ENCODE measurements around the gene TNIK. TPM values are rescaled to one million over a fixed set of nuclear protein-coding genes. Genes with fewer than 3 reads are reported as not detected.
"Not testable (repeated sequence)": the region's sequence is repeated elsewhere in the genome, so short reads cannot be mapped to it uniquely, and the experiment has no call there.

Gene TNIK
- total and polyA plus RNA-seq, 2 experiments from 2014 or later: 7.4 to 13.8 TPM

DNA sequence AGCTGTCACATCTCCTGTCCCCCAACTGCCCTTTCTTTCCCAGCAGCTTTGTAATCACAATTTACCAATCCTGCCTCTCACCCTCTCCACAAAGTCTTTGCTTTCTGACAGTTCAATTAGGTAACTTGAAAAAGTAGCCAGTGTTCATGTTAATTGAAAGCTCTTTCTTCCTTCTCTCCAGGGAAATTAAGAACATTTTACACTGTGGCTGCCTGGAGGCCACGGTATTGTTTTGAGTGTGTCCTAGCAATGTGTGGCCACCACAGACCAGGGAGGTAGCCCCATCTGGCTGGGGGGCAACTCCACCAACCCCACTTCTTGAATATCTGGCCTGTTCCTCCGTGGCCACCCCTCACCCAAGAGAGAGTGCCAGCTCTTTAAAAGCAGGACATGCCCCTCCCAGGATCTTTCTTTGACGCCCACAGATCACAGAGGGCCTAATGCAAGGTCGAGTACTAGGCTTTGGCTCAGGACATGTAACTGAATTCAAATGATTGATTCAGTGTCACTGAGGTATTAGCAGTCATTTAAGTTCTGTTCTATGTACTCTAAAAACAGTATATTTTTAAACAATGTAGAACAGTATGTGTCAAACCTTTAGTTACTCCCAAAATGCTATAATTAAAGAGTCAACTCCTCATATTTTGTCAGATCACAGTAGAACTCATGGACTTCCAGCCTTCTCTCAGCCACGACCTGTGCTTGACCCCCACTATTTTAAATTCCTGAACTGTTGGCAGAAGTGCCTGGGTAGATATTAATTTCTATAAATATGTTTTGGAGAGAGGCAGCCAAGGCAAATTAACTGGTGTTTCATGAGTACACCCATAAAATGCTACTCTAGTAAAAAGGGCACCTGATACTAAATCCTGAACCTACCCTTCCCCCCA lies 164.5 kb downstream of the TNIK start:
- TF ChIP-seq EZH2 (IDR thresholded peaks at IDR 0.05; ENCODE audit: borderline replicate concordance) (no peak), EZH2phosphoT487 (IDR thresholded peaks at IDR 0.05; ENCODE audit: low read depth, severe bottlenecking, unreplicated experiment) (no peak)
- TF ChIP-seq, protein P1, sequence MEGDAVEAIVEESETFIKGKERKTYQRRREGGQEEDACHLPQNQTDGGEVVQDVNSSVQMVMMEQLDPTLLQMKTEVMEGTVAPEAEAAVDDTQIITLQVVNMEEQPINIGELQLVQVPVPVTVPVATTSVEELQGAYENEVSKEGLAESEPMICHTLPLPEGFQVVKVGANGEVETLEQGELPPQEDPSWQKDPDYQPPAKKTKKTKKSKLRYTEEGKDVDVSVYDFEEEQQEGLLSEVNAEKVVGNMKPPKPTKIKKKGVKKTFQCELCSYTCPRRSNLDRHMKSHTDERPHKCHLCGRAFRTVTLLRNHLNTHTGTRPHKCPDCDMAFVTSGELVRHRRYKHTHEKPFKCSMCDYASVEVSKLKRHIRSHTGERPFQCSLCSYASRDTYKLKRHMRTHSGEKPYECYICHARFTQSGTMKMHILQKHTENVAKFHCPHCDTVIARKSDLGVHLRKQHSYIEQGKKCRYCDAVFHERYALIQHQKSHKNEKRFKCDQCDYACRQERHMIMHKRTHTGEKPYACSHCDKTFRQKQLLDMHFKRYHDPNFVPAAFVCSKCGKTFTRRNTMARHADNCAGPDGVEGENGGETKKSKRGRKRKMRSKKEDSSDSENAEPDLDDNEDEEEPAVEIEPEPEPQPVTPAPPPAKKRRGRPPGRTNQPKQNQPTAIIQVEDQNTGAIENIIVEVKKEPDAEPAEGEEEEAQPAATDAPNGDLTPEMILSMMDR (IDR thresholded peaks at IDR 0.05; ENCODE audit: poor library complexity): no peak
- no peak overlapping the region for H3K4me2 ChIP-seq
- WGBS (ENCODE audit: low lambda C conversion rate, missing lambda C conversion rate): 76% methylated on average over 5 of the region's 5 CpGs
- no peaks in the 10 kb centered on the region for H3K36me3 ChIP-seq (replicated peaks; ENCODE audit: insufficient read depth, low read depth)
- H3K9me3 ChIP-seq (ENCODE audit: low read depth): no peaks in the 10 kb centered on the region
- no peak overlapping the region for H3K4me3 ChIP-seq
- H3K4me1 ChIP-seq (ENCODE audit: insufficient read depth): no peaks in the 10 kb centered on the region
- H3K79me2 ChIP-seq: no peaks in the 10 kb centered on the region
- H3K9me2 ChIP-seq (replicated peaks; ENCODE audit: insufficient read depth): no peaks in the 10 kb centered on the region
- no peak overlapping the region for H3K27ac ChIP-seq
- H4K20me1 ChIP-seq (ENCODE audit: insufficient read depth, poor library complexity, severe bottlenecking): no peaks in the 10 kb centered on the region
- DNase-seq (ENCODE audit: low spot score): no peak
- no peak overlapping the region for H2AFZ ChIP-seq
- H3K27me3 ChIP-seq: no peaks in the 10 kb centered on the region

DNA sequence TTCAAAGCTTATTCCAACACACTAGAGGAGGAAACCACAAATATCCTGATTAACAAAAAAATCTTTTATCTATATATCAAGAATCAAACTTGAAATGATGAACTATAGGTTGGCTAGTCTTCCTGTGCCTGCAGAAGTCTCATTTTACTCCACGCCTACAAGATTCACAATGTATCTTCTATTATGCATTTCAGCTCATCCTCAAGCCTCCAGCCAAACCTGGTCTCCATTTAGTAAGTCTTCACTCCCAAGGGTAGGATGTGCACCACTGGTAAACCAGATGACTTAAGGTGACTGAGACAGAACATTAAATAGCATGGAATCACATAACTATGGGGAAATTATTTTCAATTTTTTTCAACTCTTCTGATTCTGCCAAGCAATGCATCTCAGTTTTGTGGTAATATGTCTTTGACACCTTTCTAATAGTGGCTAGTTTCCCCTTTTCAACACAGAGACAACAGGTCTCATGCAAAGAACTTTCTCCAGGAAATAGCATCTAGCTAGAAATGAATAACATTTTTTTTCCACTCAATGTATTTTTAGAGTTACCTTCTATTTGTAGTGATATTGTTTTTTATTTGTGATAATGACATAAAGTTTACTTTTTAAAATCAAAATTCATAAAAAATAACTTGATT lies 166.9 kb downstream of the TNIK start:
- Histone ChIP-seq H3K9me2 (replicated peaks; ENCODE audit: insufficient read depth) (no peaks in the 10 kb centered on the region), H3K27ac (no peak overlapping the region), H4K20me1 (ENCODE audit: insufficient read depth, poor library complexity, severe bottlenecking) (no peaks in the 10 kb centered on the region), H3K4me3 (no peak overlapping the region), H3K36me3 (replicated peaks; ENCODE audit: insufficient read depth, low read depth) (no peaks in the 10 kb centered on the region), H2AFZ (no peak overlapping the region), H3K4me1 (ENCODE audit: insufficient read depth) (no peaks in the 10 kb centered on the region), H3K27me3 (no peaks in the 10 kb centered on the region), H3K9me3 (ENCODE audit: low read depth) (no peaks in the 10 kb centered on the region), H3K4me2 (no peak overlapping the region), H3K79me2 (no peaks in the 10 kb centered on the region)
- TF ChIP-seq EZH2phosphoT487 (IDR thresholded peaks at IDR 0.05; ENCODE audit: low read depth, severe bottlenecking, unreplicated experiment): no peak
- TF ChIP-seq, protein P1 (IDR thresholded peaks at IDR 0.05; ENCODE audit: poor library complexity): no peak
- no peak for TF ChIP-seq EZH2 (IDR thresholded peaks at IDR 0.05; ENCODE audit: borderline replicate concordance)
- no peak for DNase-seq (ENCODE audit: low spot score)
- WGBS (ENCODE audit: low lambda C conversion rate, missing lambda C conversion rate): 100% methylated on average over 1 of the region's 1 CpG

DNA sequence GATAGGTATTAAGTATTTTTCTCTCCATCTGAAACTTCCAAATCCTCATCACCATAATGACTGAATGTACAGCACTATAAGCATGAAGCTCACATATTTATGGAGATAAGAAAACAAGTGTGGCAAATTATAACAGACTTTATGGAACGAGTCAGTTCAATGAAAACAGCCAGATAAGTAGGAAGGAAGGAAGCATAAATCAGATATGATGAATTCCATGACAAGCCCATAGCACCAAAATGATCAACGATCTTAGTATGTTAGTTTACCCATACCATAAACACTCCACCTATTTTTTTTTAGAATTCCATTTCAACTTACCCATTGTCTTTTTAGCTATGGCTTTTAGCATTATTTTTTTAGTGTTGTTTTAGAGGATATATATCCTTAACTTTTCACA lies 169.5 kb downstream of the TNIK start:
- 60% methylated on average over 2 of the region's 2 CpGs for WGBS (ENCODE audit: low lambda C conversion rate, missing lambda C conversion rate)
- no peaks in the 10 kb centered on the region for H3K79me2 ChIP-seq
- no peak overlapping the region for H2AFZ ChIP-seq
- H3K4me2 ChIP-seq: no peak overlapping the region
- DNase-seq (ENCODE audit: low spot score): no peak
- no peak for TF ChIP-seq EZH2 (IDR thresholded peaks at IDR 0.05; ENCODE audit: borderline replicate concordance)
- no peaks in the 10 kb centered on the region for H4K20me1 ChIP-seq (ENCODE audit: insufficient read depth, poor library complexity, severe bottlenecking)
- no peaks in the 10 kb centered on the region for H3K36me3 ChIP-seq (replicated peaks; ENCODE audit: insufficient read depth, low read depth)
- H3K9me3 ChIP-seq (ENCODE audit: low read depth): no peaks in the 10 kb centered on the region
- no peak overlapping the region for H3K4me3 ChIP-seq
- no peaks in the 10 kb centered on the region for H3K27me3 ChIP-seq
- H3K27ac ChIP-seq: no peak overlapping the region
- H3K9me2 ChIP-seq (replicated peaks; ENCODE audit: insufficient read depth): no peaks in the 10 kb centered on the region
- H3K4me1 ChIP-seq (ENCODE audit: insufficient read depth): peaks cover 6% of the 10 kb centered on the region

DNA sequence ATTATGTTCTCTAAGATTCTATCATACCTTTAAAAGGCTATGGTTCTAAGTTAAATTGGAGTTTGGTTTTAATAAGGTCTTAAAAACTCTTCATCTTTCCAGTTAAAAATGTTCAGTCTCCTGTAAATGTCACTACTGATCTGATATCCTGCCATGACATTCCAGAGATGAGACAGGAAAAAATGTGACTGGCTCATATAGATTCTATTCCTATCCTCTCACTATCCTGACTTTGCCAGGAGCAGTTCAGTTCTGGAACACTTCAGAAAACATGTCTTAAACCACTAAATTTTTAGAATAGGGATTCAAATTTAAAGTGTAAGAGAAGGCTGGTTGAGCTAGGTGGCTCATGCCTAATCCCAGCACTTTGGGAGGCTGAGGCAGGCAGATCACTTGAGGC lies 170.9 kb downstream of the TNIK start:
- TF ChIP-seq EZH2phosphoT487 (IDR thresholded peaks at IDR 0.05; ENCODE audit: low read depth, severe bottlenecking, unreplicated experiment) (no peak), EZH2 (IDR thresholded peaks at IDR 0.05; ENCODE audit: borderline replicate concordance) (no peak)
- TF ChIP-seq, protein P1 (IDR thresholded peaks at IDR 0.05; ENCODE audit: poor library complexity): no peak
- no peaks in the 10 kb centered on the region for H4K20me1 ChIP-seq (ENCODE audit: insufficient read depth, poor library complexity, severe bottlenecking)
- H2AFZ ChIP-seq: no peak overlapping the region
- no peaks in the 10 kb centered on the region for H3K36me3 ChIP-seq (replicated peaks; ENCODE audit: insufficient read depth, low read depth)
- H3K27ac ChIP-seq: no peak overlapping the region
- H3K27me3 ChIP-seq: no peaks in the 10 kb centered on the region
- H3K4me3 ChIP-seq: no peak overlapping the region
- H3K4me1 ChIP-seq (ENCODE audit: insufficient read depth): peaks cover 6% of the 10 kb centered on the region
- no peak overlapping the region for H3K4me2 ChIP-seq
- no peak for DNase-seq (ENCODE audit: low spot score)
- H3K9me3 ChIP-seq (ENCODE audit: low read depth): no peaks in the 10 kb centered on the region
- H3K79me2 ChIP-seq: no peaks in the 10 kb centered on the region
- H3K9me2 ChIP-seq (replicated peaks; ENCODE audit: insufficient read depth): no peaks in the 10 kb centered on the region

DNA sequence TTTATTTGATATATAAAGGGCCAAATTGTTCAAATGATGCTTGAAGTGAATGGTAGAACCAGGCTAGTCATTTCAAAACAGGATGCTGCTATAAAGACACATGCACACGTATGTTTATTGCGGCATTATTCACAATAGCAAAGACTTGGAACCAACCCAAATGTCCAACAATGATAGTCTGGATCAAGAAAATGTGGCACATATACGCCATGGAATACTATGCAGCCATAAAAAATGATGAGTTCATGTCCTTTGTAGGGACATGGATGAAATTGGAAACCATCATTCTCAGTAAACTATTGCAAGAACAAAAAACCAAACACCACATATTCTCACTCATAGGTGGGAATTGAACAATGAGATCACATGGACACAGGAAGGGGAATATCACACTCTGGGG lies 172.4 kb downstream of the TNIK start:
- not testable (repeated sequence) for H3K4me3 ChIP-seq; DNase-seq (ENCODE audit: low spot score); H3K9me3 ChIP-seq (ENCODE audit: low read depth); H3K27ac ChIP-seq; H3K4me1 ChIP-seq (ENCODE audit: insufficient read depth); H2AFZ ChIP-seq; H3K4me2 ChIP-seq; H3K27me3 ChIP-seq; H4K20me1 ChIP-seq (ENCODE audit: insufficient read depth, poor library complexity, severe bottlenecking); H3K79me2 ChIP-seq; H3K9me2 ChIP-seq (replicated peaks; ENCODE audit: insufficient read depth); H3K36me3 ChIP-seq (replicated peaks; ENCODE audit: insufficient read depth, low read depth)
- WGBS (ENCODE audit: low lambda C conversion rate, missing lambda C conversion rate): 91% methylated on average over 3 of the region's 3 CpGs

All from hepatocyte (in vitro differentiated cells).